Measurements from ENCODE around the gene AMN.

AMN gene

GRCh38 chr14:102973706-102974285, 51.3 kb downstream of the AMN start:
- no peak overlapping the region for H3K9ac ChIP-seq (ENCODE audit: low read depth, low read length)
- H3K27me3 ChIP-seq (ENCODE audit: insufficient read depth, low read length), result no peaks in the 10 kb centered on the region
- H3K36me3 ChIP-seq (ENCODE audit: insufficient read depth, low read length), result peaks cover 91% of the 10 kb centered on the region
- no peak overlapping the region for H3K27ac ChIP-seq (ENCODE audit: low read depth, low read length)
- no peaks in the 10 kb centered on the region for H3K9me3 ChIP-seq (ENCODE audit: insufficient read depth, low read depth, low read length)
- H3K4me1 ChIP-seq (ENCODE audit: insufficient read depth, low read length), result no peaks in the 10 kb centered on the region; the same call in 1 of the 2 replicates
- 89% methylated on average over 21 of the region's 22 CpGs for WGBS
- no peak overlapping the region for H3K4me3 ChIP-seq (ENCODE audit: low read length)

- H3K9me3 ChIP-seq (ENCODE audit: insufficient read depth, low read depth, low read length), result no peaks in the 10 kb centered on the region
- H3K27ac ChIP-seq (ENCODE audit: low read depth, low read length), result no peak overlapping the region
- H3K27me3 ChIP-seq (ENCODE audit: insufficient read depth, low read length), result no peaks in the 10 kb centered on the region
- H3K4me3 ChIP-seq (ENCODE audit: low read length), result no peak overlapping the region
- peaks cover 89% of the 10 kb centered on the region for H3K36me3 ChIP-seq (ENCODE audit: insufficient read depth, low read length)
- H3K9ac ChIP-seq (ENCODE audit: low read depth, low read length), result no peak overlapping the region
- H3K4me1 ChIP-seq (ENCODE audit: insufficient read depth, low read length), result no peaks in the 10 kb centered on the region; the same call in 1 of the 2 replicates
- 92% methylated on average over 17 of the region's 17 CpGs for WGBS
Observed at GRCh38 chr14:102975662-102976061, 53.2 kb downstream of the AMN start.

GRCh38 chr14:102977475-102977874, 55.0 kb downstream of the AMN start:
- Histone ChIP-seq H3K27ac (ENCODE audit: low read depth, low read length) (no peak overlapping the region), H3K36me3 (ENCODE audit: insufficient read depth, low read length) (peaks cover 87% of the 10 kb centered on the region), H3K9ac (ENCODE audit: low read depth, low read length) (no peak overlapping the region), H3K9me3 (ENCODE audit: insufficient read depth, low read depth, low read length) (no peaks in the 10 kb centered on the region), H3K4me1 (ENCODE audit: insufficient read depth, low read length) (no peaks in the 10 kb centered on the region; the same call in 1 of the 2 replicates), H3K27me3 (ENCODE audit: insufficient read depth, low read length) (no peaks in the 10 kb centered on the region), H3K4me3 (ENCODE audit: low read length) (no peak overlapping the region)
- 89% methylated on average over 8 of the region's 8 CpGs for WGBS

- no peak overlapping the region for H3K9ac ChIP-seq (ENCODE audit: low read depth, low read length)
- H3K4me3 ChIP-seq (ENCODE audit: low read length), result no peak overlapping the region
- H3K9me3 ChIP-seq (ENCODE audit: insufficient read depth, low read depth, low read length), result no peaks in the 10 kb centered on the region
- no peaks in the 10 kb centered on the region for H3K27me3 ChIP-seq (ENCODE audit: insufficient read depth, low read length)
- H3K36me3 ChIP-seq (ENCODE audit: insufficient read depth, low read length), result peaks cover 81% of the 10 kb centered on the region
- H3K4me1 ChIP-seq (ENCODE audit: insufficient read depth, low read length), result no peaks in the 10 kb centered on the region; the same call in 1 of the 2 replicates
- no peak overlapping the region for H3K27ac ChIP-seq (ENCODE audit: low read depth, low read length)
- 88% methylated on average over 9 of the region's 9 CpGs for WGBS
Observed at GRCh38 chr14:102979406-102979805, 56.9 kb downstream of the AMN start.

- Histone ChIP-seq H3K4me3 (ENCODE audit: low read length) (no peak overlapping the region), H3K9me3 (ENCODE audit: insufficient read depth, low read depth, low read length) (no peaks in the 10 kb centered on the region), H3K27ac (ENCODE audit: low read depth, low read length) (no peak overlapping the region), H3K4me1 (ENCODE audit: insufficient read depth, low read length) (no peaks in the 10 kb centered on the region; the same call in 1 of the 2 replicates), H3K36me3 (ENCODE audit: insufficient read depth, low read length) (peaks cover 83% of the 10 kb centered on the region), H3K27me3 (ENCODE audit: insufficient read depth, low read length) (no peaks in the 10 kb centered on the region), H3K9ac (ENCODE audit: low read depth, low read length) (no peak overlapping the region)
- WGBS, result 93% methylated on average over 8 of the region's 8 CpGs
Observed at GRCh38 chr14:102980409-102980810, 57.9 kb downstream of the AMN start.

Measured in HUES64 (cell line).